Stimulated activated CD8-positive, alpha-beta memory T cell treated with anti-CD3 and anti-CD28 coated beads, Interleukin-7, amount 100 ng/mL, for 4 hours (primary cell): ENCODE data around the gene POMGNT1.

Experiments
- DNase-seq, 2 donors: peaks; one replicate each; pipeline ENCODE4 v3.0.0-alpha.2; 2020; ENCODE audit warnings: low read depth in 2 of 2

The POMGNT1 gene

DNA sequence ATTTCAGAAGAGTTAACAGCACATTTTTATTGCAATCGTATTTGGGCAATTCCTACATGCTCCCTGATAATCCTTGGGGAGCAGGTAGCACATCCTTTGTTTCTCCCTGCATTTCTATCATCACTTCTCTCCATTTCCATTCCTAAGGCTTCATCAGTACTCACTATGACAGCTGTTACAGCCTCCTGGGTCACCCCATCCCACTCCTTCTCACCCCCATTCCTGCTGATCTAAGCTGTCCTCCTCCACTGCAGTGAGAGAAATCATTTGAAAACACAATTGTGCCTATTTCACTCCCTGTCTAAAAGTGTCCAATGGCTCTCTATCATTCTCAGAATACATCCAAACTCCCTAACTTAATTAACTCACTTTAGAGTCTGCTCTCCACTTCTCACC, 40.3 kb downstream of the POMGNT1 start:
- no peak for DNase-seq

DNA sequence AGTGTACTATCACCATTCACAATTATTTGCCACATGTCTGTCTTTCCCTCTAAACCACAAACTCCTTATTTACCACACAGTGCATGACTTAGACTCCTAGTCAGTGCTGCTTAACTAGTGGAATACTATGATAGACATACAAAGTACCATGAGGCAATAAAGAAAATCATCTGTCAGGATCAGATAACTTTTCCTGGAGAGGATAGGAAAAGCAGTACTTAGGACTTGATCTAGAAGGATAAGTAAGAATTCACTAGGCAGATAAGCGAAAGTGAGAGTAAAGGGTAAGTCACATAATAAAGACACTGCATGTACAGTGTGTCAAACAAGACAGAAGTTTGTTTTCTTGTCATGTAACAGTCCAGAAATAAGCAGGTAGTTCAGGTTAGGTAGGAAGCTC, 44.5 kb downstream of the POMGNT1 start:
- no peak for DNase-seq

DNA sequence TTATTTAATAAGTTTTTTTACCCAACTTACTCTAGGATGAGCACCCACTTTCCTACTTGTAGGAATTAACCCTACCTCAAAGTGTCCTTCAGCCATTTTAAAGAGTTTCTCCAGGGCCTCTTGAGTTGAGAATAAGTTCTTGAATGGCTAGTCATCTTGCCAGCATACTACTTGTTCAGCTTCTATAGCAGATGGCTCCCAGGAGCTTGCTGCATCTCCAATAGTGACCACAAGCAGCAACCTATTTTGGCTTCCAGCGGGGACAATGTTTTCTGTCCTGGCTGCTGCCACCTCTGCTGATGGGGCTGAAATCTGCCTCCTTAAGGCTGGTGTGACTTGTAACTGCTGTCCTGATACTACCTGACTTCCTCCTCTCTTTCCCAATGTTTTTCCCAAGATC, 45.0 kb downstream of the POMGNT1 start:
- DNase-seq = no peak

DNA sequence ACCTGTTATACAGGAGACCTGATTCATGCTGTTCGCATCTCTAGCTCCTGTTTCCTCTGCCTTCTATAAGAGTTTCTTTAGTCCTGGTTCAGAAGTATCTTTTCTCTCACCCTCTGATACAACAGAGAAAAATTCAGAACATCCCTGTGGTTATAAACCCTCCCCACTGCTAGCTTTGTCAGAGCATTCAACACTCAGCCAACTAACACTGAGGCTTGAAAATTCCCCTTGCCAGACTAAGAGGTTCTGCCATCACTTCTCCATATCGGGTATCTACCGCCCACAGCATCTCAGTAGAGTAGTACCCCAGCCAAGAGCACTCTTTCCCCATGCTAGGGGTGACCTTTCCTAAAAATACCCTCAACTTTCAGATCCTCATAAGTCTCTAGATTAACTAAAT, 46.2 kb downstream of the POMGNT1 start:
- no peak for DNase-seq

DNA sequence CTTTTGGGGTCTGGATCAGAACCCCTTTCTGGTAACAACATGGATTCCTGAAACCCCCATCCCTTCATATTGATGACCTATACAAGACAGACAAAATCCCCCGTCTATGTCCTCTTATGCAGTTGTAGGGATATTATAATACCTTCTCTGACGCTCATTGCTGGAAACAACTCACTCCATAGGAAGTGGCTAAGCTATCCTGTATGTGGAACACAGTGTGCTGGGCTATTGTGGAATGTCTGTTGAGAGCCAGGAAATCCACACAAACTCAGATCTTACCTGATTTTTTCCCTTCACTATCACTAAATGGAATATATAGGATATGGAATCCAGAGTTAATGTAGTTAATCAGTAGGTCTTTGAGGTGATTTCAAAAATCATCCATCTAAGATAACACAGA, 48.1 kb downstream of the POMGNT1 start:
- no peak for DNase-seq

DNA sequence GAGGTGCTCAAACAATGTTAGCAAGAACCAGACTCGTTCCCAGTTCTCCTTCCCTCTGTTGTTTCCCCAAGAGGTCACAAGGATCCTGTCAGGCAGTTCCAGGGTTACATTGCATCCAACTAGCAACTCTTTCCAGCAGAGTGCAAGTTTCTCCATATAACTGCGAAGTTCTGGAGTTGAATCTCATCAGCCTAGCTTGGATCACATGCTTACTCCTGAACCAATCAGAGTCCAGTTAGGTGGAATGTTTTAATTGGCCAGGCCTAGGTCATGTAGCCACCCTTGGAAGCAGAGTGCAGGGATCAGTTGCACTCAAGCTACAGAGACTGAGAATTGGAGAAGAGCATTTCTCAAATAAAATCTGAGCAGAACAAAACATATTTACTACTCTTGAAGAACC, 49.9 kb downstream of the POMGNT1 start:
- no peak for DNase-seq
